Activated CD8-positive, alpha-beta memory T cell treated with anti-CD3 and anti-CD28 coated beads, Interleukin-2, amount 50 U/mL, for 1 hour (primary cell): ENCODE results near the gene MRPS35.
A peak's percentile ranks its signal among the peaks of the same experiment; 100 is the strongest.

Experiments
- DNase-seq: peaks from one replicate; pipeline ENCODE4 v3.0.0-alpha.2; 2020; ENCODE audit errors: extremely low read depth

MRPS35 gene

GRCh38 chr12:27710592-27711316, at the start of gene MRPS35:
Gene MRPS35, plus strand, starts transcription at chr12:27710832. Its CDS starts 12 bp downstream, at chr12:27710844.
- peak; percentile 72 for DNase-seq

GRCh38 chr12:27665704-27666103, 44.9 kb upstream of the MRPS35 start:
- DNase-seq, result no peak

- no peak for DNase-seq
These were observed 44.1 kb upstream of the MRPS35 start for GRCh38 chr12:27666510-27666909.

- DNase-seq, result no peak
These were observed 43.1 kb upstream of the MRPS35 start for GRCh38 chr12:27667540-27667939.

GRCh38 chr12:27672051-27672450, 38.6 kb upstream of the MRPS35 start:
- DNase-seq, result no peak

- no peak for DNase-seq
These were observed 38.0 kb upstream of the MRPS35 start for GRCh38 chr12:27672643-27673042.

GRCh38 chr12:27673101-27673718, 37.4 kb upstream of the MRPS35 start:
- no peak for DNase-seq

GRCh38 chr12:27674989-27675388, 35.6 kb upstream of the MRPS35 start:
- DNase-seq, result no peak

GRCh38 chr12:27680619-27681018, 30.0 kb upstream of the MRPS35 start:
- DNase-seq, result no peak

- DNase-seq, result no peak
These were observed 28.1 kb upstream of the MRPS35 start for GRCh38 chr12:27682534-27682933.

- no peak for DNase-seq
These were observed 25.4 kb upstream of the MRPS35 start for GRCh38 chr12:27685274-27685673.

GRCh38 chr12:27686147-27686546, 24.5 kb upstream of the MRPS35 start:
- DNase-seq, result no peak

GRCh38 chr12:27688671-27689070, 22.0 kb upstream of the MRPS35 start:
- DNase-seq, result no peak

GRCh38 chr12:27689558-27690180, 21.0 kb upstream of the MRPS35 start:
- no peak for DNase-seq

- no peak for DNase-seq
These were observed 17.2 kb upstream of the MRPS35 start for GRCh38 chr12:27693403-27693802.

GRCh38 chr12:27695556-27696292, 14.9 kb upstream of the MRPS35 start:
- DNase-seq, result no peak

GRCh38 chr12:27696293-27696652, 14.4 kb upstream of the MRPS35 start, which contains the start of gene REP15:
Gene REP15, plus strand, starts transcription at chr12:27696447. Its CDS starts 116 bp downstream, at chr12:27696563.
- no peak for DNase-seq

GRCh38 chr12:27696864-27697564, 13.6 kb upstream of the MRPS35 start:
- DNase-seq, result no peak

- no peak for DNase-seq
These were observed 6.7 kb upstream of the MRPS35 start for GRCh38 chr12:27703720-27704452.

GRCh38 chr12:27705263-27705662, 5.4 kb upstream of the MRPS35 start:
- no peak for DNase-seq

GRCh38 chr12:27707216-27707615, 3.4 kb upstream of the MRPS35 start:
- DNase-seq, result no peak
